A673 (cell line): Measurements from ENCODE around the gene IPPK. TPM values are rescaled to one million over a fixed set of nuclear protein-coding genes. Genes with fewer than 3 reads are reported as not detected.

ENCODE experiments used
- BruUV-seq: library from RNA; stranded (reverse); fragments of 400-500 nt; replicated peaks from 2 replicates; lab custom pipeline; 2021; lab: Mats Ljungman, UMichigan
- CTCF ChIA-PET: fragments of 300-600 bp; sonication (Branson Sonifier 250); formaldehyde crosslinking; loops from one replicate; lab custom pipeline; 2022; ENCODE audit warnings: antibody characterized with exemption; lab: Charles Lee
- POLR2A ChIA-PET: fragments of 300-600 bp; sonication (Branson Sonifier 250); formaldehyde crosslinking; loops from one replicate; lab custom pipeline; 2022; ENCODE audit warnings: antibody characterized with exemption; ENCODE audit not compliant: low non-redundant PET; lab: Charles Lee
- DNase-seq: peaks from one replicate; pipeline ENCODE4 v3.0.0-alpha.2; 2015; ENCODE audit warnings: low spot score
- H3K27ac ChIP-seq: fragments of 200-600 bp; sonication (generic); 2 replicates; pipeline ENCODE4 v1.5.1; 2016; ENCODE audit warnings: mixed run types, low read depth, mild to moderate bottlenecking, mixed read lengths, antibody characterized with exemption, low read length; ENCODE audit not compliant: poor library complexity, severe bottlenecking
- H3K27me3 ChIP-seq: fragments of 200-600 bp; sonication (generic); replicated peaks from 2 replicates; pipeline ENCODE4 v1.6.1; 2017; ENCODE audit warnings: mixed run types, low read depth, mild to moderate bottlenecking, mixed read lengths, antibody characterized with exemption, low read length; ENCODE audit not compliant: insufficient read depth, poor library complexity
- H3K36me3 ChIP-seq: fragments of 200-600 bp; sonication (generic); 2 replicates; pipeline ENCODE4 v1.6.1; 2016; ENCODE audit warnings: mixed run types, mild to moderate bottlenecking, mixed read lengths, antibody characterized with exemption, low read length; ENCODE audit not compliant: insufficient read depth, poor library complexity, severe bottlenecking
- H3K4me1 ChIP-seq: fragments of 200-600 bp; sonication (generic); 2 replicates; pipeline ENCODE4 v1.6.1; 2017; ENCODE audit warnings: mixed run types, mild to moderate bottlenecking, mixed read lengths, antibody characterized with exemption, low read length; ENCODE audit not compliant: insufficient read depth, poor library complexity, severe bottlenecking
- H3K4me3 ChIP-seq: fragments of 200-600 bp; sonication (generic); 2 replicates; pipeline ENCODE4 v1.5.1; 2016; ENCODE audit warnings: low read depth, mixed run types, mild to moderate bottlenecking, mixed read lengths, low read length; ENCODE audit not compliant: poor library complexity, severe bottlenecking
- H3K9me3 ChIP-seq: fragments of 200-600 bp; sonication (generic); 2 replicates; pipeline ENCODE4 v1.6.1; 2016; ENCODE audit warnings: mixed run types, low read depth, mild to moderate bottlenecking, mixed read lengths, antibody characterized with exemption, low read length; ENCODE audit not compliant: poor library complexity, severe bottlenecking
- EZH2 ChIP-seq: fragments of 200-600 bp; sonication (generic); IDR thresholded peaks from 2 replicates; pipeline ENCODE4 v1.6.1; 2017; ENCODE audit warnings: borderline replicate concordance, low read depth, mild to moderate bottlenecking, mixed read lengths, antibody characterized with exemption, low read length; ENCODE audit not compliant: poor library complexity, severe bottlenecking
- intact Hi-C: fragments of 100-400 bp; cut with micrococcal nuclease; formaldehyde crosslinking; loops from one replicate; pipeline ENCODE4 v1.10.0; 2022; ENCODE audit not compliant: unreplicated experiment
- total RNA-seq: library from RNA; stranded (reverse); gene quantifications from 2 replicates; pipeline ENCODE4 v1.2.3, GENCODE V29; 2021
- TF ChIP-seq, protein P1 (sequence below): fragments of 300-800, 200-600 bp; sonication (generic); conservative IDR thresholded peaks from 2 replicates; pipeline ENCODE4 v1.5.1; 2017; ENCODE audit warnings: low read depth, mild to moderate bottlenecking, antibody characterized with exemption, low read length, moderate library complexity, mixed read lengths

The IPPK gene
- total RNA-seq, 1 experiment from 2014 or later: 14.0 TPM

DNA sequence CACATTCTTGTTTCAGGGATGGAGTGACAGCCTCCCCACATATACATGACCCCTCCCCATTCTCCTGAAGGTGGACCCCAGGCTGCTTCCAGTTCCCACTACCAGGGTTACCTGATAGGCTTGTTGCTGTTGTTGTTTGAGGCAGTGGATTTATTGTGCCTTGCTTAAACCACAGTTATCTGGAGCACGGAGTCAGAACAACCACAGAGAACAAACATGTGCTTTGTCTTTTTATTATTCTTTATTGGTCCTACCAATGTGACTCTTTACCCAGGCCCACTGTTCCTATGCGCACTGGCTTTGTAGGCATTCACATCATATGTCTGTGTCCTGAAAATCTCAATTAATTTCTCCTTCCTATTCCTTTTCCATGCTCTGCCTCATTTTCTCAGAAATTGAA lies 41.2 kb upstream of the IPPK start:
- H3K4me1 ChIP-seq: peaks cover 5% of the 10 kb centered on the region
- CTCF ChIA-PET: no interaction called here
- TF ChIP-seq, protein P1, sequence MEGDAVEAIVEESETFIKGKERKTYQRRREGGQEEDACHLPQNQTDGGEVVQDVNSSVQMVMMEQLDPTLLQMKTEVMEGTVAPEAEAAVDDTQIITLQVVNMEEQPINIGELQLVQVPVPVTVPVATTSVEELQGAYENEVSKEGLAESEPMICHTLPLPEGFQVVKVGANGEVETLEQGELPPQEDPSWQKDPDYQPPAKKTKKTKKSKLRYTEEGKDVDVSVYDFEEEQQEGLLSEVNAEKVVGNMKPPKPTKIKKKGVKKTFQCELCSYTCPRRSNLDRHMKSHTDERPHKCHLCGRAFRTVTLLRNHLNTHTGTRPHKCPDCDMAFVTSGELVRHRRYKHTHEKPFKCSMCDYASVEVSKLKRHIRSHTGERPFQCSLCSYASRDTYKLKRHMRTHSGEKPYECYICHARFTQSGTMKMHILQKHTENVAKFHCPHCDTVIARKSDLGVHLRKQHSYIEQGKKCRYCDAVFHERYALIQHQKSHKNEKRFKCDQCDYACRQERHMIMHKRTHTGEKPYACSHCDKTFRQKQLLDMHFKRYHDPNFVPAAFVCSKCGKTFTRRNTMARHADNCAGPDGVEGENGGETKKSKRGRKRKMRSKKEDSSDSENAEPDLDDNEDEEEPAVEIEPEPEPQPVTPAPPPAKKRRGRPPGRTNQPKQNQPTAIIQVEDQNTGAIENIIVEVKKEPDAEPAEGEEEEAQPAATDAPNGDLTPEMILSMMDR: no peak
- no peak for TF ChIP-seq EZH2
- H3K27ac ChIP-seq: no peak overlapping the region
- H3K27me3 ChIP-seq: no peaks in the 10 kb centered on the region
- no peak for DNase-seq
- peaks cover 37% of the 10 kb centered on the region for H3K36me3 ChIP-seq
- no peak overlapping the region for H3K4me3 ChIP-seq
- intact Hi-C loops: no loop called here
- H3K9me3 ChIP-seq: no peaks in the 10 kb centered on the region
- POLR2A ChIA-PET: no interaction called here
- no TSS peak for BruUV-seq

DNA sequence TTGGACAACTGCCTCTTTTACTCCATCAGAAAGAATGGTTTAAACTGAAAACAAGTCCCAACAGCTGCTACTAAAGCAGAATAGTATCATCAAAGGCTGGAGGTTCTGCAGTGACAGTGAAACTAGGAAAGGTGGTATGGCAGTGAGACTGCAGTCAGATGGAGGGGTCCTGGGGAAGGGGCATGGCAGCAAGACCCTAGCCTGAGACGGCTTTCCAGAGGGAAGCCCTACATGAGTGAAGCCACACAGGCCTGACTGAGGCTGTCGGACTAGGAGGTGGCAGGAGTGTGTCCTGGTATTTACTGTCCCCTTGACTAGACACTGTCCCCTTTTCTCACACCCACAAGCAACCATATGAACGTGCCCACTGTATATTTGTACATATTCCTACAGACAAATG lies 40.4 kb upstream of the IPPK start:
- Histone ChIP-seq H3K4me3 (no peak overlapping the region), H3K27me3 (no peaks in the 10 kb centered on the region), H3K27ac (no peak overlapping the region), H3K9me3 (no peaks in the 10 kb centered on the region), H3K36me3 (peaks cover 29% of the 10 kb centered on the region), H3K4me1 (peaks cover 5% of the 10 kb centered on the region)
- no peak for DNase-seq
- ChIA-PET POLR2A (no interaction called here), CTCF (no interaction called here)
- no peak for TF ChIP-seq EZH2
- TF ChIP-seq, protein P1: no peak
- intact Hi-C loops: no loop called here
- BruUV-seq: no TSS peak

- H3K27me3 ChIP-seq: no peaks in the 10 kb centered on the region
- H3K4me1 ChIP-seq: peaks cover 5% of the 10 kb centered on the region
- TF ChIP-seq, protein P1: no peak
- TF ChIP-seq EZH2: no peak
- BruUV-seq: no TSS peak
- CTCF ChIA-PET: no interaction called here
- DNase-seq: no peak
- H3K27ac ChIP-seq: no peak overlapping the region
- peaks cover 25% of the 10 kb centered on the region for H3K36me3 ChIP-seq
- POLR2A ChIA-PET: no interaction called here
- intact Hi-C loops: no loop called here
- H3K4me3 ChIP-seq: no peak overlapping the region
- no peaks in the 10 kb centered on the region for H3K9me3 ChIP-seq
Measured at GRCh38 chr9:92709954-92710353, 40.0 kb upstream of the IPPK start.
